CD4-positive, alpha-beta T cell treated with Interleukin-15 for 4 hours (primary cell): Measurements from ENCODE around the gene UQCRQ.

Experiments used
- DNase-seq: peaks from one replicate; pipeline ENCODE4 v3.0.0-alpha.2; 2020; ENCODE audit warnings: low spot score

The UQCRQ gene

DNA sequence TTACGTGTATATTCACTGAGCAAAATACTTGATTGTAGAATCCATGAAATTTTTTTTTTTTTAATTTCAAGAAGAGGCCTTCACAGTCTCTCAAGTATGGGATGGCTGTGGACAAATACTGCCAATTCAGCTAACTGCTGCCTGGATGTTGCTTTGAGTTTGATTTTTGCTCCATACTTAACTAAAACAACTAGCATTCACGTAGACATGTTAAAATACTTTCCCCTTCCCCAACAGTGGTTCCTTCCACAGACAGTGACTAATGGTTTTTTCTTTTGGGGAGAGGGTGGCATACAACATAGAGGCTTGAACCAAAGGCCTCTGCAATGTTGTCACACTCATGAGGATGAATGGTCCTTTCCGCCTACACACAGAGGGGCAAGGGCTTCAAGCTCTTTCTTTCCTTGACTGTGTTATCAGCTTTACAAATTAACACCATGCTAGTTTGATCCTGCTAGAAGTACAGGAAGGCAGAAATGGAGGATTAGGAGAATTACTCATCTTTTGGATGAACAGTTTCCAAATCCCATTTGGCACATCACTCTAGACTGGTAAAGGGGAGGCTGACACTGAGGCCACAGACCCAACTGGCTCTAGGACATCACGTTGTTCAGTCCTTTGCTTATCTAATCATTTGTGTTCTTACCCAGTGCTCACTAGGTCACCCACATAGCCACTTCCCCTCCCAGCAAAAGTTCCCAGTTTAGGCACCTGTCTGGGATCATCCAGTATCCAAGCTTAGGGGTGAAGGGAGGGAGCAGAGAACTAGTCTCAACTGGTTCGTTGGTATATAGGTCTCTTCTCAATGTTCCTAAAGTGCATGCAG is 5.2 kb downstream of the UQCRQ start:
- DNase-seq, result no peak

DNA sequence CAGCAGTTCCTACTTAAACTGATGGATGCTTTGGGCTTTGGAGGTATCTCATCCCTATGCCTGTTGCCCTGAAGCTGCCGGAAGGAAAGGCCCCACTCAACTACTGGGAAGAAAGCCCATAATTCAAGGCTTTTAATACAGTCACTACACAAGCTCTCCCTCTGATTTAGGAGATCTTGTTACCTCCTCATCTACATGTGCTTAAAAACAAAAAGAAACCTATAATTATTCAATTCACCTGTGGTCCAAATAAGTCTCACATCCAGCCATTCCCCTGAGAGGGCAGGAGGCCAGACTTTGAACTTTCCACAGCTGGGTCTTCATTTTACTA is 6.3 kb downstream of the UQCRQ start:
- DNase-seq, result no peak

DNA sequence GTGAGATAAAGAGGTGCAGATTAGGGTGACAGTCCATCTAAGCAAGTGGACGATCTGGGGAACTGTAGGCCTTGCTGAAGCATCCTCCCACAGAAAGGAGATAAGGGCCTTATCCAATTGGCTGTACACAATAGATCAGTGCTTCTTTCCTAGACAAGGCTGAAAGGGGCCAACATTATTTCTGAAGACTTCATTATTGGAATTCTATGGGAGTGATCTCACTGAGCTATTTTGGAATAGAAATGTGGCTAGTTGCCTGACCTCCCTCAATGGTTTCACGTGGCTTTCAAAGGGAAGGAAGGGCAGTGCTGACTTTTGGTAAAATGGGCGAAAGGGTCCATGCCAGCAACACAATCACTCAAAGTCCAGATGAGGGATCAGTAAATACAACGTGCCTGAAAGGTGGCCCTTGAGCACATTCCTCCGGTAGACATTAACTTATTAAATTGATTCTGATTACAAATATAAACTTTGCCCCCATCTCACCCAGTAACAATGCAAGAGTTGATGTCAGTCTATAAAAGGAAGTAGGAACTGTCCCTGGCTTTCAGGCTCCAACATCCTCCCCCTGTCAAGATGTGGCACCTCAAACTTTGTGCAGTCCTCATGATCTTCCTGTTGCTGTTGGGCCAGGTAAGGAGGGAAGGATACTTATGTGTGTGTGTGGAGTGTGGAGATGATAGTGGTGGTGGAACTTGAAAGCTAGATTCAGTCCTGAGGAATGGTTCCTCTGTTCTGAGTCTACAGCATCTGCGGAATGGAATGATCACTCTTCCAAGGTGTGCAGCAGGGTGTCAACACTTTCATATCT is 6.9 kb downstream of the UQCRQ start, which contains the start of gene LEAP2:
LEAP2 (plus strand) TSS at position 550 of the 811 bp plus-strand sequence; CDS start at position 577, 27 bp downstream.
- DNase-seq, result no peak

DNA sequence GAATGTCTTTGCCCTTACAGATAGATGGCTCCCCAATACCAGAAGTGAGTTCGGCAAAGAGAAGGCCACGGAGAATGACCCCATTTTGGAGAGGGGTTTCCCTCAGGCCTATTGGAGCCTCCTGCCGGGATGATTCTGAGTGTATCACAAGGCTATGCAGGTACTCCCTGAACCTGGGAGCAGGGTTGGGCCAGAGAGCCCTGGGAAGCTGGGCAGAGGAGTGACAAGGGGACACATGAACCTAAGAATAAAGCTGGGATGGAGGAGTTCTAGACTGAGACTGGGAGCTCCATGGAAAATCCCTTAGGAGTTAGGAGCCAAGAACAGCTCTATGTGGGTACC is 7.5 kb downstream of the UQCRQ start:
- DNase-seq, result no peak

DNA sequence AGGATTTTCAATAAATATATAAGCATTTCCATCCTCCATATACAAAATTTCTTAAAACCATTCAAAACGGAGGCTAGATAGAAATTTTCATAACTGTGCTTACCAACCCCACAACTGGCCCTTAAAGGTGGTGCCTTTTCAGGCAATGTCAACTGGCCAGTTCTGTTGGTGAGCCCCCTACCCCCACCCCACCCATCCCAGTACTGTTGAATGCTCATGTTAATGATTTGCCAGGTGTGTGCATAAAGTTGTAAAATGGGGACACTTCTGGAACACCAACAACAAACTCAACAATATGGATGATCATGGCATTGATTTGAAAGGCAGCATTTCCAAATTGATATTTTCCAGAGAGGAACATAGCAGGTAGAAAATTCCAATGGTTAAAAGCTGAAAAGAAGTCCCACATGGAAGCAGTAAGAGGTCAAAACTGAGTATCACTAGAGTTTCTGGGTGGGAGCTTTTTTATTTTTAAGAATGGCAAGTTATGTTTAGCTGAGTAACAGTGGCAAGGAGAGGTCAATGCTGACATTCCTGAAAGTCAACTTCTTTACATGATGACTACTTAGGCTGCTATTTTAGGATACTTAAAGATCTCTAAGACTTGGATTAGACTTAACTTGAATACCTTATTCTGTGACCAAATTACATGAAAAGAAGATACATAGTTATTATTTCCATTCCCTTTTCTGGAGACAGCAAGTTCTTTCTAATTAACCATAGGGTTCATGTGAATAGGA is 9.7 kb downstream of the UQCRQ start:
- no peak for DNase-seq

DNA sequence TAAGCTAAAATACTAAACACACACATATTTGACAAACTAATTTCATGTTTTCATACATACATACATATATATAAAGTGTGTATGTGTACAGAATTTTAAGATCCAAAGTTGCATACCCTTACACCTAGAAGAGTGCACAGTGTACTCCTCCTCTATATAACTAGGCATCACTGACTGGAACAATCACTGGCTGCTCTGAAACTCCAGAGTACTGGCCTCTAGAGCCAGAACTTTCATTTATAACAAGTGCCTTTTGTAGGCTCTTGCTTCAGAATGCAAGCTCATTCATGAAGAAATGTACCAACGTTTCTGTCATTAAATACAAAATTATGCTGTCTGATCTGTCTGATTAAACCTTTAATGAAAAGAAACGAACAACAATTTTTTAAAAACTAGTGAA is 11.0 kb downstream of the UQCRQ start:
- no peak for DNase-seq

DNA sequence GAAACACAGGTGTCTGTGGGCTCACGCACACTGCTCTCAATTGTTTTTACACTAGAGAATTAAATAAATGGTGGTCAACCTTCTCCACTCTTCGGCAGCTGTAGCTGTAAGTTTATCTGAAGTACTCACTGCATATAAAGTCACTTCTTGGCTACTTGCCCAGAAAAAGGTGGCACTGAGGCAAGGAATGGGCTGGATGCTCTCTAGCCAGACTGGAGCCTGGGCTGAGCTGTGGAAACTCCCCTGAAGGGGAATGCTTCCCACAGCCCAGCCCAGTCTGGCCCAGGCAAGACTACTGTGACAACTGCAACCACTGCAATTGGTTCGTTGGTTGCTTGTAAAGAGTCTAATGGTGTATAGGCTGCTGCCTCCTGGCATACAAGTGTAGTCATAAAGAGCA is 11.5 kb downstream of the UQCRQ start:
- DNase-seq, result no peak

DNA sequence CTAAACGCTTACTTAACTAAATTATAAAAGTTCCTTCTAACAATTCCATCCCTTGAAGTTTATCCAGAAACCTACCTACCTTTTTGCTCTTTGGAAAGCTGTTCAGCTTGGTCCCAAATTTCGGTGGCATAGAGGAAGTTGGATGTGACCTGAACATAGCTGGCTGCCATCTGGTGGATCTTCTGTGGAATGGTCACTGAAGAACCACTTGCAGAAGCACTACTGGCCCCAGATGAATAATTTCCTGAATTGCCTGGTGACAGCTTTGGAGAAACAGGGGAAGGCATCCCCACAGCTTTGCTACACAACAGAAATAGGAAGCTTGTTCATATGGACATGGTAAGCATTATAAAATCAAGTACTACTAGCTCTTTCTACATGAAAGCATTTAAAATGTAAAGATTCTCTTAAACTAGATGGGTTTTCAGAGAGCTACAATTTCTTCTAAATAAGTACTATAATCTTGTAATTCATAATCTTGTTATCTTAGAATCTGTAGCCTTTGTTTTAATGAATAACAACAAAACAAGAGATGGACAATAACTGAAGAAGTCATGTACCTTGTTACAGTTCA is 16.9 kb downstream of the UQCRQ start:
- peak; percentile 28 for DNase-seq

DNA sequence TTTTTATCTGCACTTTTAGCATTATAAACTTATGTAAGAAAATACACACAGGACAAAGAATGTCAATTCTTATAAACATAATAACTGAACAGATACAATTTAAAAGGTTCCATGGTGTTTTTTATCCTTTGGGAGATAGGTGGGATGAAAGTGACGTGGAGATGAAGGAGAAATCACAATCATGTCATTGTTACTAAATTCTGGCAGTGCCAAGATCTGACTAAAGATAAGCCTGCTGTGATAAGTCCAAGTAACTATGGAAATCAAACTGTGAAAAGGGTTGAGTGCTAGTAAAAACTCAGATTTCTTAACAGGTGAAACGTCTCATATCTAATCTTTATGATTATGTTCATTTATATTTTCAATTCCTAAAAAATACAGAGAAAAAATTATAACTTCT is 18.1 kb downstream of the UQCRQ start:
- no peak for DNase-seq

DNA sequence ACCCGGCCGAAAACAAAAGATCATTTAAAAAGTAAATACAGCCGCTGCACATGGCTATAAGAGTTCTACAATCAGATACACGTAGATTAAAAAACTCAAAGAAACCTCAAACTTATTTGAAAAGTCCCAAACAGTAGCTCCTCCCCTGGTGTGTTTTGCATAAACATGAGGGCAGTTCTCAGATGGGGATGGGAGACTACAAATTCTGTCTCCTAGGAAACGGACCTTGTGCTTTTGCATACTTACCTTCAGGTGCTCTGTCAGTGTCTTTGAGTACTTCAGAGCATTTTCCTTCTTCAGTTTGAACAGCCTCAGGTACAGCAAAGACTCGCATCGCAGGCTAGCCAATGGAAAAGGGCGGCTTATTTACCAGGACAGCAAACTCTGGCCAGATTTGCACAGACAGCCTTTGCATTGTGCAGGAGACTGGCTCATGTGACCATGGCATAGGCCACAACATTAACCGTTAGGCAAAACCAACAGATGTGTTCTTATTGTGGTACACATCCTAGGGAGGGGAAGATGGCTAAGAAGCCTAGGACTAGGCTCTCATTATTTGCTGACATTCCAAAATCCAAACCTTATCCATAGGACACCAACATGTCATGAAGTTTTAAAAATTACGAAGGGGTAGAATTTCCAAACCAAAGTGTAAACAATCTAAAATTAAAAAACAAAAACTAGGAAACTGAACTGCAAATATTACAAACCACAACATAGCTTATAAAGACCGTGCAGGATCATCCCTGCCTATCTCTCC is 19.8 kb downstream of the UQCRQ start:
- DNase-seq, result no peak

DNA sequence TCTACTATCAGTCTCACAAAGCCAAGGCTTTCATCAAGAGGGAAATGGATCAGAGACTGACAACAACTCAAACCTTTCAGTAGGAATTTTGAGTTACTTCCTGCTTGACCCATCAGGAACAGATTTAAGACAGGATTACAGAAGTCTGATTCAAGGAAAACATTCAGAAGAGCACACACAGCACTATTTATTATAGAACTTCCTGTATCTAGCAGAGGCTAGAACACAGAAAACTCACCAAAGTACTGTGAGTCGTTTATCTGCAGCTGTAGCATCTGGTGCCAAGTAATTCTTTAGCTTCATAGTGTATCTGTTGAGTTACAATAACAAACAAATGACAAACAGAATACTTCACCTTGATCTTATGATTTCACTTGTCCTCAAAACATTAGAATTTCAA is 20.8 kb downstream of the UQCRQ start:
- DNase-seq, result no peak

DNA sequence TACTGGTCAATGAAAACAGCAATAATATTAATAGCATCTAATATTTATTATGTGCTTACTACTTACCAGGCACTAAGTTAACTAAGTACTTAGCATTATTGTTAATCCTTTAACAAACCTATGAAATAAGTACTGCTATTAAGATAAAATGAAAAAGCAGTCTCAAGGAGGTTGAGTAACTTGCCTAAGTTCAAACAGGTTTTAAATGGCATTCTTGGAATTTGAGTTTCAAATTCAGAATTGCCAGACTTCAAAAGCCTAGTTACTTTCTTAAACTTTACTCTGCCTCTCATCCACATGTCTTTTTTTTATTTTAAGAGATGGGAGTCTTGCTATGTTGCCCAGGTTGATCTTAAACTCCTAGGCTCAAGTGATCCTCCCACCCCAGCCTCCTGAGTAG is 23.1 kb downstream of the UQCRQ start:
- DNase-seq, result no peak

DNA sequence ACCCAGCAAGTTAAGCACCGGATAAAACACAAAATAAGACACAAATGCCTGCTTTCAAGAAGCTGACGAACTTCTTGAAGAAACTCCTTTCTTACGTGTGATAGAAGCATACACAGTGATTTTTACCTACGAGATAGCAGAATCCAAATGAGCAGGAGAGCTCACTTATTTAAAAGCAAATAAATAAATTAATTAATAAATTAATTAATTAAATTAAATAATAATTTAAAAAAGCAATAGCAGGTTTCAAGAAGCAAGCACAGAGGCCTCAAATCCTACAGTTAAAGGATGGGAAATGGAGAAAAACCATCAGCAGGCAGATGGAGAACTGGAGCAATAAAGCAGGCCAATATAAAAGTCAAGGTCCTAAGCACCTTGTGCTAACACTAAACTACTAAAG is 24.4 kb downstream of the UQCRQ start:
- DNase-seq, result no peak

DNA sequence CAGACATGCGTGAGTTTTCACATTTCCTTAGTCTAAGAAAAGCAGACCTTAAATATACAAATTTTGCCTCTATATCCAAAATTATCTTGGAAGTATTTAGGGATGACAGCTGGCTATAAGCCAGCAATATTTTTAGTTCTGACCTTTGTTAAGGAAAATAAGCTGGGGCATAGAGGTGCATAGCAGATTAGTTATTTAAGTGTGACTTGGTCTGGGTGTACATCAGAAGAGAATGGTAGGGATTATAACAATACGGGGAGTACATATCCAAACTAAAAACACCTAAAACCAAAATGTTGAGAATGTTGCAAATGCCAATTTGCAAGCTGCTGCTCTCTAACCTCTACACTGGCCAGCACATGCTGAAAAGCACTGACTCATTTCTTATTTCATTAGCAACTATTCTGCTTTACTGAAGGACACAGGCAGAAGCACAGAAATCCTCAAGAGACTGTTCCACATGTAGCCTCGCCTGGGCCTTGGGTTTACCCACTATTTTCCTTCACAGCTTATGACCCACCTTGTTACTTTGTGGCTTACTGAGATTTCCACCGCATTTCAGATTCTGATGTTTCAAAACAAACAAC is 29.4 kb downstream of the UQCRQ start:
- DNase-seq, result no peak

DNA sequence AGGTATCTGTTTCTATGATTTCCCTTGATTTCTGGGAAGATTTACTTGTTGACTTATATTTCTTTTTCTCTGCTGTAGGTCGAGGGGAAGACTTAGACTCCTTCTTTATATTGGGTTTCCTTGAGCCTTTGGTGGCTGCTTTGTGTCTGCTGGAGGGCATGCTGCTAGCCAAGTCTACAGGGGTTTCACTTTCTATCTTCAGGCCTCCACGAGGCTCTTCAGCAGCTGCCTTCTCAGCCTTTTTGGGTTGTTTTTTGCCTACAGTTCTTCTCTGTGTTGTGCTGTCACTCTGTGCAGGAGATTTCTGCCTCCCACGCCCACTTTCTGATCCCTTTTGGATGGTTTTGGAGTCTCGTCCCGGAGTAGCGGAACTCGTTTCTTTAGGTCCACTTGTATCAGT is 30.2 kb downstream of the UQCRQ start:
- DNase-seq, result no peak

DNA sequence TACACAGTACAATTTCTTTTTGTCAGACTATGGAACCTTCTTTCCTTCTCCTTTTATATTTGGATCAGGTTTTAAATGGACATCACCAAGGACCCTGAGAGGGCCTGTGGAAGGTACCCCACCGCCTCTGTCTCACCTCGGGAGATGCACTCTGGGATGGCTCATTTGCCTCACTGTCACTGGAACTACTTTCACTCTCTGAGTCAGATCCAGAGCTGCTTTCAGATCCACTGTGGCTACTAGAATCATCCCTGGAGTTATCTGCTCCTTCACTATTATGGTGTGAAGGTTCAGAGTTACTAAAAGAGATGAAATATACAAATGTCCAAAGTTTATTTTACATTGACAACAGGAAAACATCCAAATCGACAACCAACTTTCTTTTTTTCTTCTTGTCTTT is 31.7 kb downstream of the UQCRQ start:
- no peak for DNase-seq

DNA sequence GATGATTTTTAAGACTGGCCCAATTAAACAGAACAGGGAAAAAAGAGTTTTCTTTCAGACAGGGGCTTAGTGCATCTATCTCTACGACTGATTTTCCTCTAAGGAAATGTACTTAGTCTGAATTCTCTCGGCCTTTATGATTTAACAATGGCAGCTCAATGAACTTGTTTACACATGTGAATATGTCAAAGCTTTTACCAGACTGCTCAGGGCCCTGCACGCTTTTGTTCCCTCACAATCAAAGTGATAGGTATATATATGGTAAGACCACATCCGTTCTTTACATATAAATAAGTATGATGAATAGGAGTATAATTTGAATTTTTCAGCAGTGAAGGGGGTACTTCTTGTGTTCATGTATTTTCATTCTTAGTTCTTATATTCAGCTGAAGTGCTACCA is 34.6 kb downstream of the UQCRQ start:
- DNase-seq, result no peak

DNA sequence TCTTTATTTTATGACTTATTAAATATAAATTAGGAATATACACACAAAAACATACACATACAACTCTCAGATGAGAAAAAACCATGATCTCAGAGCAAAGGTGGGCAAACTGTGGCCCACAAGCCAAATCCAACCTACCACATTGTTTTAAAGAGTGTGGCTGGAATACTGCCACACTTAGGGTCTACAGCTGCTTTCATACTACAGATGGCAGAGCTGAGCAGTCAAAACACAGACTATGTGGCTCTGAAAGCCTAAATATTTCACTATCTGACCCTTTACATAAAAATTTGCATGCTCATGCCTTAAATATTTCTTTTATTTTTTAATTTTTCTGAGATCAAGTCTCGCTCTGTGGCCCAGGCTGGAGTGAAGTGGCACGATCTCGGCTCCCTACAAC is 35.3 kb downstream of the UQCRQ start:
- no peak for DNase-seq

DNA sequence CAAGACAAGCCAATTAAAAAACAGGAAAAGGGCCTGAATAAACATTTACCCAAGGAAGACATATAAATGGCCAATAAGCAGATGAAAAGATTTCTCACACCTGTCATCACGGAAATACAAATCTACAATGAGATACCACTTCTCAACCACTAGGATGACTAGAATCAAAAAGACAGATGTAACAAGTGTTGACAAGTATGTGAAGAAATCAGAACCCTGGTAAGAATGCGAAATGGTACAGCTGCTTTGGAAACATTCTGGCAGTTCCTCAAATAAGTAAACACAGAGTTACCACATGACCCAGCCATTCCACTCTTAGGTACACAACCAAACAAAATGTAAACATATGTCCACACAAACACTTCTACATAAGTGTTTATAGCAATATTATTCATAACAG is 39.5 kb downstream of the UQCRQ start:
- DNase-seq, result no peak

DNA sequence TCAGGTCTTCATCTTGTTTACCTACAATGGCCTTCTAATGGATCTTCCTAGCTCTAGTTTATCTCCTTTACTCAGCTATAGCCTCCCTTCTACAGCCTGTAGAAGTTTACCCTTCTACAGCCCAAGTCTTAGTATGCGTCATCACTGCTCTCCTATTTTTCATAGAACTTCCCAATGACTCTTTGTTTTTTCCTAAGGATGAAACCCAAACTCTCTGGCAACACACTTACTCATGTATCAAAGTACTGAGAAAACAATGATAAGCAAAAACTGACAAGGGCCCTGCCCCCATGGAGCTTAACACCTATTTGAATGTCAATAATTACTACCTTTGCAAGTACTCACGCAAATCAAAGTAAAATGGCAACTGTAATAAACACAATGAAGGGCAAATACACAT is 40.7 kb downstream of the UQCRQ start:
- no peak for DNase-seq

DNA sequence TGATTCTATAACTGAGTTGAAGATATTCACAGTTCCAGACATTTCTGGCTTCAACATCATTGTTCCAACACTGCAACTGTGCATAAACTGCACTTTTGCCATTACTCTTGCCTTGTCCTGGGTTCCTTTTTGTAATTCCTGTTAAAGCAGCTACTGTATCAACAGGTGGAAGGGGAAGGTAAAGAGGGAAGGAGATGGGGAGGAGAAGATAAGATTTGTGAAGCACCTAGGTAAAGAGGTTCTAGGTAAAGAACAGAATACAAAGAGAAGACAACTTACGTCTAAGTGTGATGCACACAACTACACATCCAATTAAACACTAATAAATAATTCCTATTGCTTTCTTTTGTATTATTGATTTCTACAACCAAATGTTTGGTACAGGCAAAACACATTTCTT is 43.3 kb downstream of the UQCRQ start:
- DNase-seq, result no peak

DNA sequence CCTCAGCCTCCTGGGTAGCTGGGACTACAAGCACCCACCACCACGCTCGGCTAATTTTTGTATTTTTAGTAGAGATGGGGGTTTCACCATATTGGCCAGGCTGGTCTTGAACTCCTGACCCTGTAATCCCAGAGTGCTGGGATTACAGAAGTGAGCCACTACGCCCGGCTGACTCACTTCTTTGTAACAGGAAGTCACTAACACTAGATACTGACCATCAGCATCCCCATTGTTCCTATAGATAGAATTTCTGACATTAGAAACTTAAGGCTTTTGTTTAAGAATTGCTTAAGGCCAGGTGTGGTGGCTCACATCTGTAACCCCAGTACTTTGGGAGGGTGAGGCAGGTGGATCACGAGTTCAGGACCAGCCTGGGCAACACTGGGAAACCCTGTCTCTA is 49.2 kb downstream of the UQCRQ start:
- DNase-seq, result no peak
